Measurements from ENCODE around the gene BIN1.

The BIN1 gene

GRCh38 chr2:127143841-127144782 lies 37.2 kb upstream of the BIN1 start:
- H2AFZ ChIP-seq (ENCODE audit: low read depth, low read length) = no peak overlapping the region
- no peak for DNase-seq
- no peak overlapping the region for H3K9ac ChIP-seq (ENCODE audit: low read depth, low read length)
- H3K36me3 ChIP-seq (ENCODE audit: insufficient read depth, low read length) = no peaks in the 10 kb centered on the region
- no peak overlapping the region for H3K27ac ChIP-seq (ENCODE audit: low read length)
- H3K27me3 ChIP-seq (ENCODE audit: insufficient read depth, low read length, poor library complexity) = peaks cover 21% of the 10 kb centered on the region
- no peaks in the 10 kb centered on the region for H3K4me1 ChIP-seq (ENCODE audit: insufficient read depth, low read length)
- TF ChIP-seq EZH2 (IDR thresholded peaks at IDR 0.05; ENCODE audit: borderline replicate concordance, low read depth, low read length, severe bottlenecking) (no peak), CTCF (IDR thresholded peaks at IDR 0.05; ENCODE audit: borderline replicate concordance, extremely low read depth, low read length, poor library complexity, severe bottlenecking) (no peak)
- H3K4me2 ChIP-seq (ENCODE audit: insufficient read depth, low read length) = no peak overlapping the region
- H3K9me3 ChIP-seq (ENCODE audit: insufficient read depth, low read length, severe bottlenecking) = no peaks in the 10 kb centered on the region
- H3K79me2 ChIP-seq (ENCODE audit: insufficient read depth, low read length) = no peaks in the 10 kb centered on the region
- H4K20me1 ChIP-seq (ENCODE audit: insufficient read depth, low read length) = no peaks in the 10 kb centered on the region
- no peak for ATAC-seq (ENCODE audit: insufficient read depth, low read depth)
- no peak overlapping the region for H3K4me3 ChIP-seq (ENCODE audit: low read depth in 1 of 2, low read length in 2 of 2)

GRCh38 chr2:127142663-127143630 lies 36.0 kb upstream of the BIN1 start:
- Histone ChIP-seq H3K27ac (ENCODE audit: low read length) (no peak overlapping the region), H3K9me3 (ENCODE audit: insufficient read depth, low read length, severe bottlenecking) (no peaks in the 10 kb centered on the region), H4K20me1 (ENCODE audit: insufficient read depth, low read length) (no peaks in the 10 kb centered on the region), H2AFZ (ENCODE audit: low read depth, low read length) (no peak overlapping the region), H3K4me1 (ENCODE audit: insufficient read depth, low read length) (no peaks in the 10 kb centered on the region), H3K79me2 (ENCODE audit: insufficient read depth, low read length) (no peaks in the 10 kb centered on the region), H3K4me2 (ENCODE audit: insufficient read depth, low read length) (no peak overlapping the region), H3K27me3 (ENCODE audit: insufficient read depth, low read length, poor library complexity) (peaks cover 16% of the 10 kb centered on the region), H3K4me3 (ENCODE audit: low read depth in 1 of 2, low read length in 2 of 2) (no peak overlapping the region), H3K36me3 (ENCODE audit: insufficient read depth, low read length) (no peaks in the 10 kb centered on the region), H3K9ac (ENCODE audit: low read depth, low read length) (no peak overlapping the region)
- DNase-seq = no peak
- TF ChIP-seq EZH2 (IDR thresholded peaks at IDR 0.05; ENCODE audit: borderline replicate concordance, low read depth, low read length, severe bottlenecking) (no peak), CTCF (IDR thresholded peaks at IDR 0.05; ENCODE audit: borderline replicate concordance, extremely low read depth, low read length, poor library complexity, severe bottlenecking) (no peak)
- ATAC-seq (ENCODE audit: insufficient read depth, low read depth) = no peak

- H3K4me3 ChIP-seq (ENCODE audit: low read depth in 1 of 2, low read length in 2 of 2) = no peak overlapping the region
- DNase-seq = no peak
- H3K9me3 ChIP-seq (ENCODE audit: insufficient read depth, low read length, severe bottlenecking) = no peaks in the 10 kb centered on the region
- no peaks in the 10 kb centered on the region for H3K4me1 ChIP-seq (ENCODE audit: insufficient read depth, low read length)
- H4K20me1 ChIP-seq (ENCODE audit: insufficient read depth, low read length) = no peaks in the 10 kb centered on the region
- H2AFZ ChIP-seq (ENCODE audit: low read depth, low read length) = no peak overlapping the region
- TF ChIP-seq CTCF (IDR thresholded peaks at IDR 0.05; ENCODE audit: borderline replicate concordance, extremely low read depth, low read length, poor library complexity, severe bottlenecking) (no peak), EZH2 (IDR thresholded peaks at IDR 0.05; ENCODE audit: borderline replicate concordance, low read depth, low read length, severe bottlenecking) (no peak)
- H3K79me2 ChIP-seq (ENCODE audit: insufficient read depth, low read length) = no peaks in the 10 kb centered on the region
- H3K36me3 ChIP-seq (ENCODE audit: insufficient read depth, low read length) = no peaks in the 10 kb centered on the region
- no peak overlapping the region for H3K27ac ChIP-seq (ENCODE audit: low read length)
- no peak for ATAC-seq (ENCODE audit: insufficient read depth, low read depth)
- no peak overlapping the region for H3K9ac ChIP-seq (ENCODE audit: low read depth, low read length)
- H3K4me2 ChIP-seq (ENCODE audit: insufficient read depth, low read length) = no peak overlapping the region
- peaks cover 16% of the 10 kb centered on the region for H3K27me3 ChIP-seq (ENCODE audit: insufficient read depth, low read length, poor library complexity)
These were observed 33.6 kb upstream of the BIN1 start for GRCh38 chr2:127140538-127140937.

All from DND-41 (cell line).